HepG2 (cell line): ENCODE results near the gene TIFAB. TPM values are rescaled to one million over a fixed set of nuclear protein-coding genes. Genes with fewer than 3 reads are reported as not detected.

Source experiments
- CBX2 ChIP-seq, 2 experiments: fragments of 200-600 bp in 1 of 2; sonication (generic); formaldehyde crosslinking in 1 of 2; IDR thresholded peaks; 2 replicates each; pipeline versions ENCODE4 v1.7.0 to v1.8.1; 2018 to 2022; ENCODE audit warnings: low read depth in 2 of 2, low read length in 1 of 2, mild to moderate bottlenecking in 1 of 2, missing genetic modification reagents in 1 of 2
- CHCHD3 ChIP-seq: sonication (generic); formaldehyde crosslinking; IDR thresholded peaks from 2 replicates; pipeline ENCODE4 v1.8.0; 2022; ENCODE audit warnings: mild to moderate bottlenecking, missing genetic modification reagents, moderate library complexity
- EED ChIP-seq: sonication (generic); formaldehyde crosslinking; IDR thresholded peaks from 2 replicates; pipeline ENCODE4 v1.5.0; 2020; ENCODE audit warnings: mild to moderate bottlenecking, missing genetic modification reagents
- FOXJ3 ChIP-seq: sonication (generic); formaldehyde crosslinking; IDR thresholded peaks from 2 replicates; pipeline ENCODE4 v1.4.0; 2020; ENCODE audit warnings: missing genetic modification reagents, mild to moderate bottlenecking, borderline replicate concordance
- GMEB2 ChIP-seq: IDR thresholded peaks from 2 replicates; pipeline ENCODE4 v1.6.1; 2016; ENCODE audit warnings: missing biosample characterization, missing genetic modification reagents, low read depth
- HDAC6 ChIP-seq: fragments of 200-600 bp; sonication (generic); IDR thresholded peaks from 2 replicates; pipeline ENCODE4 v1.7.0; 2017; ENCODE audit warnings: mild to moderate bottlenecking, antibody characterized with exemption, low read length, low read depth
- HOXA9 ChIP-seq: sonication (generic); formaldehyde crosslinking; IDR thresholded peaks from 2 replicates; pipeline ENCODE4 v1.8.1; 2022; ENCODE audit warnings: missing genetic modification reagents, mild to moderate bottlenecking, moderate library complexity, borderline replicate concordance
- MED13 ChIP-seq: sonication (generic); formaldehyde crosslinking; IDR thresholded peaks from 2 replicates; pipeline ENCODE4 v1.5.0; 2020; ENCODE audit warnings: missing genetic modification reagents
- NFIB ChIP-seq: sonication (generic); formaldehyde crosslinking; IDR thresholded peaks from 2 replicates; pipeline ENCODE4 v1.9.0; 2021; ENCODE audit warnings: missing genetic modification reagents, mild to moderate bottlenecking, borderline replicate concordance
- TEAD2 ChIP-seq: sonication (generic); formaldehyde crosslinking; IDR thresholded peaks from 2 replicates; pipeline ENCODE4 v1.9.0; 2021; ENCODE audit warnings: missing genetic modification reagents
- WIZ ChIP-seq: sonication (generic); formaldehyde crosslinking; IDR thresholded peaks from 2 replicates; pipeline ENCODE4 v1.5.1; 2020; ENCODE audit warnings: mild to moderate bottlenecking, missing genetic modification reagents
- ZBED4 ChIP-seq: sonication (generic); formaldehyde crosslinking; IDR thresholded peaks from 2 replicates; pipeline ENCODE4 v1.4.0; 2020; ENCODE audit warnings: missing genetic modification reagents, borderline replicate concordance
- ZFAT ChIP-seq: sonication (generic); formaldehyde crosslinking; conservative IDR thresholded peaks from 2 replicates; pipeline ENCODE4 v1.8.1; 2023; ENCODE audit warnings: missing genetic modification reagents, inconsistent platforms
- ZNF343 ChIP-seq: sonication (generic); formaldehyde crosslinking; IDR thresholded peaks from 2 replicates; pipeline ENCODE4 v1.4.0; 2020; ENCODE audit warnings: mild to moderate bottlenecking, missing genetic modification reagents
- ZNF382 ChIP-seq: sonication (generic); formaldehyde crosslinking; IDR thresholded peaks from 2 replicates; pipeline ENCODE4 v1.5.0; 2020; ENCODE audit warnings: missing genetic modification reagents, mild to moderate bottlenecking, borderline replicate concordance
- ZNF44 ChIP-seq: sonication (generic); formaldehyde crosslinking; IDR thresholded peaks from 2 replicates; pipeline ENCODE4 v1.5.1; 2020; ENCODE audit warnings: mild to moderate bottlenecking, missing genetic modification reagents
- ZNF629 ChIP-seq: sonication (generic); formaldehyde crosslinking; conservative IDR thresholded peaks from 2 replicates; pipeline ENCODE4 v1.5.0; 2020; ENCODE audit warnings: missing genetic modification reagents
- ZNF644 ChIP-seq: IDR thresholded peaks from 2 replicates; pipeline ENCODE4 v1.6.1; 2016; ENCODE audit warnings: low read depth
- ZSCAN22 ChIP-seq: sonication (generic); formaldehyde crosslinking; IDR thresholded peaks from 2 replicates; pipeline ENCODE4 v1.4.0; 2020; ENCODE audit warnings: mild to moderate bottlenecking, missing genetic modification reagents
- polyA plus RNA-seq, 8 experiments: library from polyadenylated mRNA; depleted of rRNA in 3 of 8; stranded (reverse) in 7 of 8; unstranded in 1 of 8; fragments of >200 nt; fragmentation: Illumina TruSeq in 4 of 8; extraction: Trizol in 4 of 8; gene quantifications; 2 replicates each; pipeline versions ENCODE4 v1.2.1 to v1.2.3, GENCODE V29; 2011 to 2016; ENCODE audit warnings: low read depth in 4 of 8, missing spikeins in 1 of 8, mixed read lengths in 1 of 8; ENCODE audit not compliant: insufficient read depth in 1 of 8
- total RNA-seq, 5 experiments: library from RNA; depleted of rRNA; stranded (reverse); fragments of >200 nt; fragmentation: Illumina TruSeq; extraction: Trizol; gene quantifications; 2 replicates each; pipeline ENCODE4 v1.2.3, GENCODE V29; 2016; ENCODE audit warnings: low read depth in 1 of 5
- TF ChIP-seq, protein P1 (sequence below): sonication (generic); formaldehyde crosslinking; IDR thresholded peaks from 2 replicates; pipeline ENCODE4 v1.9.0; 2021; ENCODE audit warnings: missing genetic modification reagents, borderline replicate concordance
- TF ChIP-seq, protein P2 (sequence below): sonication (generic); formaldehyde crosslinking; IDR thresholded peaks from 2 replicates; pipeline ENCODE4 v1.4.0; 2020; ENCODE audit warnings: missing genetic modification reagents; ENCODE audit errors: not compliant biosample characterization

Gene TIFAB
- total and polyA plus RNA-seq, 2 of the 13 experiments (the other 11 are each of a cell fraction or from before 2014, with no cell fraction given), result not detected

DNA sequence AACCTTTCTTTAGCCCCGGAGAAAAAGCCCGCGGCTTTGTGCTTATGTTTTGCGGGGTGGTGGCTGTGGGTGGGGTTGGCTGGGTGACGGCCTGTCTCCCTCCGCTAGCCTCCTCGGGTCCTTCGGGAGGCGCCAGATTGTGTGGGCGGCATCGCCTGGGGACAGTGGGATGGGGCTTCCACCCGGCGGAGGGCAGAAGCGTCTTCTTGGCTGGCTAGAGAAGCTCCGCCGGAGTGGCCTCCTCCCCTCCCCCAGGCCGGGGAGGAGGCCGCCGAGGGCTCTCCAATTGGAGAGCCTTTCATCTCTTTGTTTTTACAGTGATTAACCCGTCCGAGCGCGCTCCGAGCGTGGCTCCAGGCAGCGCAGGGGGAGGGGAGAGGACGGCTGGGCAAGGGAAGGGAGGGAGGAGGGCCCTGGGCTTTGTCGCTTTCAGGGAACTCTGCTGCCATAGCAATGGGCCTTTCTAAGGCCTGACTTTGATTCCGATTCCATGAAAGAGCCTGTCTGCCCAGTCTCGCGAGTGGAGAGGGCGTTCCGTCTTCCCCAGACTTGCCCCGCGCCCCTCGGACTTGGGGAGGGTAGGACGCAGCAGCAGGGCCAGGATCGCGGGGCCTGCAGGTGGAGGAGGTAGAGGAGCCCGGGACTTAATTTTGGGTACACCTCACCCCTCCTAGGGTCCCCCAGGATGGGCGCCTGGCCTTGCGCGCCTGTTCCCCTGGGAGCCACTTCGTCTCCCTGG lies 36.7 kb upstream of the TIFAB start (continued):
- TF ChIP-seq TEAD2 (CRISPR knock-in tag), result no peak
- TF ChIP-seq HOXA9 (CRISPR knock-in tag), result no peak
- no peak for TF ChIP-seq NFIB
- TF ChIP-seq HDAC6, result no peak
- no peak for TF ChIP-seq ZNF343 (CRISPR knock-in tag)
- no peak for TF ChIP-seq EED (CRISPR knock-in tag)
- TF ChIP-seq ZFAT (CRISPR knock-in tag), result no peak
- no peak for TF ChIP-seq WIZ (CRISPR knock-in tag)
- TF ChIP-seq CHCHD3, result no peak
- TF ChIP-seq, protein P1, sequence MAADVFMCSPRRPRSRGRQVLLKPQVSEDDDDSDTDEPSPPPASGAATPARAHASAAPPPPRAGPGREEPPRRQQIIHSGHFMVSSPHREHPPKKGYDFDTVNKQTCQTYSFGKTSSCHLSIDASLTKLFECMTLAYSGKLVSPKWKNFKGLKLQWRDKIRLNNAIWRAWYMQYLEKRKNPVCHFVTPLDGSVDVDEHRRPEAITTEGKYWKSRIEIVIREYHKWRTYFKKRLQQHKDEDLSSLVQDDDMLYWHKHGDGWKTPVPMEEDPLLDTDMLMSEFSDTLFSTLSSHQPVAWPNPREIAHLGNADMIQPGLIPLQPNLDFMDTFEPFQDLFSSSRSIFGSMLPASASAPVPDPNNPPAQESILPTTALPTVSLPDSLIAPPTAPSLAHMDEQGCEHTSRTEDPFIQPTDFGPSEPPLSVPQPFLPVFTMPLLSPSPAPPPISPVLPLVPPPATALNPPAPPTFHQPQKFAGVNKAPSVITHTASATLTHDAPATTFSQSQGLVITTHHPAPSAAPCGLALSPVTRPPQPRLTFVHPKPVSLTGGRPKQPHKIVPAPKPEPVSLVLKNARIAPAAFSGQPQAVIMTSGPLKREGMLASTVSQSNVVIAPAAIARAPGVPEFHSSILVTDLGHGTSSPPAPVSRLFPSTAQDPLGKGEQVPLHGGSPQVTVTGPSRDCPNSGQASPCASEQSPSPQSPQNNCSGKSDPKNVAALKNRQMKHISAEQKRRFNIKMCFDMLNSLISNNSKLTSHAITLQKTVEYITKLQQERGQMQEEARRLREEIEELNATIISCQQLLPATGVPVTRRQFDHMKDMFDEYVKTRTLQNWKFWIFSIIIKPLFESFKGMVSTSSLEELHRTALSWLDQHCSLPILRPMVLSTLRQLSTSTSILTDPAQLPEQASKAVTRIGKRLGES (CRISPR knock-in tag), result no peak
- no peak for TF ChIP-seq ZBED4
- TF ChIP-seq ZNF382 (CRISPR knock-in tag), result no peak
- no peak for TF ChIP-seq ZSCAN22 (CRISPR knock-in tag)
- no peak for TF ChIP-seq CBX2 (IDR thresholded peaks at IDR 0.05; ENCODE audit: low read depth, low read length)
- no peak for TF ChIP-seq CBX2 (CRISPR knock-in tag; IDR thresholded peaks at IDR 0.05; ENCODE audit: low read depth)
- no peak for TF ChIP-seq ZNF44 (CRISPR knock-in tag)
- TF ChIP-seq, protein P2, sequence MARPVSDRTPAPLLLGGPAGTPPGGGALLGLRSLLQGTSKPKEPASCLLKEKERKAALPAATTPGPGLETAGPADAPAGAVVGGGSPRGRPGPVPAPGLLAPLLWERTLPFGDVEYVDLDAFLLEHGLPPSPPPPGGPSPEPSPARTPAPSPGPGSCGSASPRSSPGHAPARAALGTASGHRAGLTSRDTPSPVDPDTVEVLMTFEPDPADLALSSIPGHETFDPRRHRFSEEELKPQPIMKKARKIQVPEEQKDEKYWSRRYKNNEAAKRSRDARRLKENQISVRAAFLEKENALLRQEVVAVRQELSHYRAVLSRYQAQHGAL (CRISPR knock-in tag), result no peak
- TF ChIP-seq FOXJ3 (CRISPR knock-in tag), result no peak
- peak; percentile 42; the same call in 1 of the 2 replicates for TF ChIP-seq MED13
- no peak for TF ChIP-seq ZNF644
- TF ChIP-seq ZNF629 (CRISPR knock-in tag), result no peak
- no peak for TF ChIP-seq GMEB2
